Suppressor macrophage treated with lipopolysaccharide for 4 hours (primary cell): ENCODE results near the gene MBD4.
"Not testable (repeated sequence)": the region's sequence is repeated elsewhere in the genome, so short reads cannot be mapped to it uniquely, and the experiment has no call there.

Experiments
- DNase-seq: peaks from one replicate; pipeline ENCODE4 v3.0.0-alpha.2; 2020

The MBD4 gene

GRCh38 chr3:129439817-129440617, at the start of gene MBD4, which contains the start of gene IFT122:
Gene MBD4 (minus strand): TSS chr3:129439948. CDS start chr3:129439833, 115 bp downstream.
Gene IFT122 (plus strand): TSS chr3:129440224. CDS start chr3:129440331, 107 bp downstream.
- DNase-seq: peak; percentile 99

- DNase-seq: peak; percentile 79
Measured at GRCh38 chr3:129489258-129489657, 49.5 kb upstream of the MBD4 start.

GRCh38 chr3:129487868-129488335, 48.2 kb upstream of the MBD4 start:
- DNase-seq: not testable (repeated sequence)

- no peak for DNase-seq
Measured at GRCh38 chr3:129487183-129487867, 47.6 kb upstream of the MBD4 start.

GRCh38 chr3:129486664-129487035, 46.9 kb upstream of the MBD4 start:
- DNase-seq: no peak

- DNase-seq: peak; percentile 96
Measured at GRCh38 chr3:129485721-129486663, 46.2 kb upstream of the MBD4 start.

- DNase-seq: not testable (repeated sequence)
Measured at GRCh38 chr3:129485146-129485545, 45.4 kb upstream of the MBD4 start.

- no peak for DNase-seq
Measured at GRCh38 chr3:129483870-129484269, 44.1 kb upstream of the MBD4 start.

- no peak for DNase-seq
Measured at GRCh38 chr3:129482721-129483120, 43.0 kb upstream of the MBD4 start.

- DNase-seq: no peak
Measured at GRCh38 chr3:129481766-129482332, 42.1 kb upstream of the MBD4 start.

- DNase-seq: not testable (repeated sequence)
Measured at GRCh38 chr3:129481225-129481765, 41.5 kb upstream of the MBD4 start.

GRCh38 chr3:129476586-129476985, 36.8 kb upstream of the MBD4 start:
- no peak for DNase-seq

- no peak for DNase-seq
Measured at GRCh38 chr3:129475863-129476262, 36.1 kb upstream of the MBD4 start.

GRCh38 chr3:129474984-129475804, 35.4 kb upstream of the MBD4 start:
- DNase-seq: no peak

- no peak for DNase-seq
Measured at GRCh38 chr3:129473769-129474152, 34.0 kb upstream of the MBD4 start.

GRCh38 chr3:129473067-129473768, 33.5 kb upstream of the MBD4 start:
- DNase-seq: no peak

GRCh38 chr3:129470861-129471260, 31.1 kb upstream of the MBD4 start:
- no peak for DNase-seq

GRCh38 chr3:129469026-129469425, 29.3 kb upstream of the MBD4 start:
- DNase-seq: no peak

- no peak for DNase-seq
Measured at GRCh38 chr3:129467932-129468331, 28.2 kb upstream of the MBD4 start.

- no peak for DNase-seq
Measured at GRCh38 chr3:129463716-129464115, 24.0 kb upstream of the MBD4 start.

- DNase-seq: no peak
Measured at GRCh38 chr3:129463094-129463493, 23.3 kb upstream of the MBD4 start.
